CD14-positive monocyte (primary cell): Measurements from ENCODE around the gene LGALS3. TPM values are rescaled to one million over a fixed set of nuclear protein-coding genes. Genes with fewer than 3 reads are reported as not detected.

ENCODE experiments used
- DNase-seq, 3 donors: peaks; one replicate each; pipeline ENCODE4 v3.0.0-alpha.2; 2011 to 2022
- H2AFZ ChIP-seq: 2 replicates; pipeline ENCODE4 v1.6.0; 2012; ENCODE audit warnings: mild to moderate bottlenecking, low read depth, low read length, inconsistent platforms; ENCODE audit not compliant: insufficient read depth, poor library complexity, severe bottlenecking
- H3K27ac ChIP-seq, 2 donors: 1 replicate in 1 of 2; 2 replicates in 1 of 2; pipeline ENCODE4 v1.5.1; 2012 to 2013; ENCODE audit warnings: low read length in 2 of 2, control low read depth in 1 of 2, inconsistent platforms in 1 of 2, low read depth in 1 of 2, mild to moderate bottlenecking in 1 of 2
- H3K27me3 ChIP-seq, 2 donors: one replicate each; pipeline versions ENCODE4 v1.6.0 to v1.6.1; 2011 to 2013; ENCODE audit warnings: low read length in 2 of 2; ENCODE audit not compliant: control insufficient read depth in 2 of 2, insufficient read depth in 2 of 2
- H3K36me3 ChIP-seq, 2 donors: replicated peaks in 1 of 2; 1 replicate in 1 of 2; 2 replicates in 1 of 2; pipeline versions ENCODE4 v1.5.1 to v1.6.1; 2012 to 2013; ENCODE audit warnings: low read length in 2 of 2, control low read depth in 1 of 2, inconsistent platforms in 1 of 2, mild to moderate bottlenecking in 1 of 2; ENCODE audit not compliant: insufficient read depth in 2 of 2, control insufficient read depth in 1 of 2
- H3K4me1 ChIP-seq, 2 donors: 1 replicate in 1 of 2; 2 replicates in 1 of 2; pipeline versions ENCODE4 v1.5.1 to v1.6.1; 2012 to 2013; ENCODE audit warnings: low read length in 2 of 2, control low read depth in 1 of 2, inconsistent platforms in 1 of 2, mild to moderate bottlenecking in 1 of 2, moderate library complexity in 1 of 2; ENCODE audit not compliant: insufficient read depth in 2 of 2, control insufficient read depth in 1 of 2
- H3K4me2 ChIP-seq: replicated peaks from 2 replicates; pipeline ENCODE3; 2012; ENCODE audit warnings: low read length, moderate library complexity, mild to moderate bottlenecking; ENCODE audit not compliant: poor library complexity, severe bottlenecking; ENCODE audit errors: extremely low read depth
- H3K4me3 ChIP-seq, 3 experiments: fragments of 200-600 bp in 1 of 3; sonication (generic) in 1 of 3; replicated peaks in 1 of 3; 1 replicate in 2 of 3; 2 replicates in 1 of 3; pipeline ENCODE4 v1.5.1; 2011 to 2013; ENCODE audit warnings: low read length in 3 of 3, mild to moderate bottlenecking in 3 of 3, control low read depth in 2 of 3, low read depth in 2 of 3, inconsistent platforms in 1 of 3, moderate library complexity in 1 of 3
- H3K79me2 ChIP-seq: 2 replicates; pipeline ENCODE4 v1.6.0; 2012; ENCODE audit warnings: mild to moderate bottlenecking, control low read depth, inconsistent platforms, low read length, moderate library complexity; ENCODE audit not compliant: insufficient read depth
- H3K9ac ChIP-seq: 2 replicates; pipeline ENCODE4 v1.6.0; 2017; ENCODE audit warnings: low read length, mild to moderate bottlenecking; ENCODE audit not compliant: insufficient read depth, poor library complexity, severe bottlenecking
- H3K9me3 ChIP-seq, 2 donors: replicated peaks in 1 of 2; 1 replicate in 1 of 2; 2 replicates in 1 of 2; pipeline versions ENCODE4 v1.5.1 to v1.6.1; 2012 to 2013; ENCODE audit warnings: low read length in 2 of 2, control low read depth in 1 of 2; ENCODE audit not compliant: control insufficient read depth in 1 of 2, insufficient read depth in 1 of 2
- H4K20me1 ChIP-seq: 2 replicates; pipeline ENCODE4 v1.6.0; 2012; ENCODE audit warnings: mild to moderate bottlenecking, low read length, control low read depth, moderate library complexity; ENCODE audit not compliant: insufficient read depth
- H3K27ac Mint-ChIP-seq, 7 donors: one replicate each; pipeline ENCODE4 v1.8.0; 2020; ENCODE audit warnings: mild to moderate bottlenecking in 7 of 7, mixed read lengths in 7 of 7, moderate library complexity in 6 of 7, inconsistent platforms in 2 of 7
- H3K27me3 Mint-ChIP-seq, 3 donors: one replicate each; pipeline ENCODE4 v1.8.0; 2021 to 2022; ENCODE audit warnings: low read depth in 3 of 3, mild to moderate bottlenecking in 3 of 3, mixed read lengths in 3 of 3, moderate library complexity in 3 of 3, inconsistent platforms in 1 of 3
- H3K36me3 Mint-ChIP-seq, 2 donors: one replicate each; pipeline ENCODE4 v1.8.0; 2020; ENCODE audit warnings: mixed read lengths in 2 of 2, inconsistent platforms in 1 of 2, mild to moderate bottlenecking in 1 of 2
- H3K4me1 Mint-ChIP-seq: one replicate; pipeline ENCODE4 v1.8.0; 2020; ENCODE audit warnings: mild to moderate bottlenecking, mixed read lengths
- H3K4me3 Mint-ChIP-seq, 2 donors: one replicate each; pipeline ENCODE4 v1.8.0; 2020; ENCODE audit warnings: mild to moderate bottlenecking in 2 of 2, mixed read lengths in 2 of 2, moderate library complexity in 1 of 2
- H3K9me3 Mint-ChIP-seq, 7 donors: one replicate each; pipeline ENCODE4 v1.8.0; 2020 to 2022; ENCODE audit warnings: mixed read lengths in 7 of 7, mild to moderate bottlenecking in 6 of 7, moderate library complexity in 6 of 7, inconsistent platforms in 2 of 7
- CTCF ChIP-seq: fragments of 200-600 bp; IDR thresholded peaks from one replicate; pipeline ENCODE4 v1.8.0; 2022; ENCODE audit warnings: antibody characterized with exemption, mild to moderate bottlenecking
- WGBS: methylation state at CpG from one replicate; pipeline ENCODE4 v1.1.5; 2013; ENCODE audit warnings: missing lambda C conversion rate; ENCODE audit not compliant: insufficient coverage; 5-methylcytosine and 5-hydroxymethylcytosine counted together
- intact Hi-C, 2 donors: fragments of 100-400 bp; cut with micrococcal nuclease; formaldehyde crosslinking; loops; one replicate each; pipeline versions ENCODE4 v1.15.0 to v1.15.1; 2023
- polyA plus RNA-seq, 3 donors: library from polyadenylated mRNA; depleted of rRNA in 1 of 3; unstranded in 2 of 3; stranded (reverse) in 1 of 3; fragments of 300-500 nt in 2 of 3; fragments of >200 nt in 1 of 3; fragmentation: Illumina TruSeq in 2 of 3; gene quantifications; 1 replicate in 2 of 3; 2 replicates in 1 of 3; pipeline ENCODE4 v1.2.3, GENCODE V29; 2012 to 2021

The LGALS3 gene
- polyA plus RNA-seq, 3 donors, result 266 to 878 (median 788) TPM

DNA sequence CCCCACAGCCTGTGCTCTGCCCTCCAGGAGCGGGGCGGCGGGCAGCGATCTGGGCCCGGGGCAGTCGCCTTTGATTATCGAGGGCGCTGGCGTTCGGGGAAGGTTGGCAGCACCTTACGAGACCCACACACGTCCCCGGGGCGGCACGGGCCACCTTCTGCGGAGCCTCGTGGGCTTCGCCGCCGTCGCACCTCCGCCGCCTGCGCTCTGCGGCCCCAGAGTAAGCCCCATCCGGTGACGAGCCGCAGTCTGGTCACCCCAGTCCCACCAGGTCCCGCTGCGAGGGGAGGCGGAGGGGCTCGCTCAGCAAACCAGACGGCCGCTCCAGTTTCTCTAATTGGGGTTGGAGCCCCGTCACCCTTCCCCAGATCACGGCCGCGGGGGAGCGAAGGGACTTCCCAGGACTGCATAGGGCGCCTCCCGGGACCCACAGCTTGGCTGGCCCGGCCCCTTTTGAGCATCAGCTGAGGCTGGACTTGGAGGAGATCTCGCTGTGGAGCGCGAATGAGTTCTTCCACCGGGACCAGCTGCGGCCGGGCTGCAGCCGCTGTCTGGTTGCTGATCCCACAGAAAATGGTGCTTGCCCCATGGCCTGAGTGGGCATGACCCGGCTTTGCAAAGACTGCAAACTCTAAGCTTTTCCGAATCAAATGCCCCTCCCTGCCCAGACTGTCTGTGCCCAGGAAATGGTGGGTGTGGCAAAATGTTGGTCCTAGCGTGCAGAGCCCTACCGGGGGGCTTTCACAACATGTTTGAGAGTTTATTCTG, 560 bp downstream of the LGALS3 start:
- H3K27me3 ChIP-seq, result no peaks in the 10 kb centered on the region
- peaks cover 0 to 2% (median 0%) of the 10 kb centered on the region in 3 donors for H3K27me3 Mint-ChIP-seq
- H3K4me1 Mint-ChIP-seq, result peaks cover 82% of the 10 kb centered on the region
- H3K9ac ChIP-seq, result peak overlapping the region; percentile 99
- H3K4me3 ChIP-seq, result peak overlapping the region; percentile 64 to 88 (median 69)
- no peaks in the 10 kb centered on the region for H3K9me3 ChIP-seq
- H3K4me2 ChIP-seq, result peak overlapping the region; percentile 82
- peak; percentile 72 to 86 (median 76) for DNase-seq
- H3K79me2 ChIP-seq, result peaks cover 58% of the 10 kb centered on the region
- peak overlapping the region; percentile 85 to 96 (median 93) for H3K27ac Mint-ChIP-seq
- H3K27ac ChIP-seq, result peak overlapping the region; percentile 59 to 93
- H3K36me3 Mint-ChIP-seq, result peaks cover 32 to 37% of the 10 kb centered on the region in 2 donors
- H3K4me1 ChIP-seq, result peaks cover 67 to 81% of the 10 kb centered on the region in 2 donors
- WGBS, result 1% methylated on average over 52 of the region's 53 CpGs
- peak overlapping the region; percentile 91 to 92 for H3K4me3 Mint-ChIP-seq
- peaks cover 51% of the 10 kb centered on the region for H4K20me1 ChIP-seq
- H3K36me3 ChIP-seq, result peaks cover 11 to 24% of the 10 kb centered on the region in 2 donors
- H2AFZ ChIP-seq, result peak overlapping the region; percentile 65
- intact Hi-C loops, result loop anchor here (5.0 kb wide), 1 partner anchor 37 kb away; no protein-coding TSS in a partner anchor
- TF ChIP-seq CTCF, result no peak
- H3K9me3 Mint-ChIP-seq, result no peaks in the 10 kb centered on the region

DNA sequence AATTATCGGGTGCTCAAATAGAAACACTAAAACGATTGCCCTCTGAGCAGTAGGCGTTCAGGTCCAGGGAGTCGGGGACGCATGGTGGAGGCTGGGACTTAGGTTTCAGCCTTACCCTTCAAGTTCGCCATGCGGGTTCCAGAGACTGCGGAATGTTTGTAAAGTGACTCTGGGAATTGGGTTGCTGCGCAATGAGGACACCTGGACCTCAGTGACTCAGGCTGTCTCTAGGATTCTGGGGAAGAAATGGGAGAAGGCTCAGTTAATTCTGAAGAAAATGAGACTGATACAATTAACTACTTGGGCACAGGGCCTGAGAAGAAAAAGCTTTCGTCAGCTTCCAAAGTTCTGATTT, 1.1 kb downstream of the LGALS3 start:
- H2AFZ ChIP-seq, result no peak overlapping the region
- 60% methylated on average over 9 of the region's 10 CpGs for WGBS
- H3K4me2 ChIP-seq, result peak overlapping the region; percentile 82
- peak overlapping the region; percentile 64 to 88 (median 69) for H3K4me3 ChIP-seq
- Mint-ChIP-seq H3K9me3 (no peaks in the 10 kb centered on the region), H3K27ac (peak overlapping the region; percentile 85 to 96 (median 93)), H3K4me1 (peaks cover 76% of the 10 kb centered on the region), H3K4me3 (peak overlapping the region; percentile 91 to 92), H3K36me3 (peaks cover 32 to 41% of the 10 kb centered on the region in 2 donors), H3K27me3 (peaks cover 0 to 2% (median 2%) of the 10 kb centered on the region in 3 donors)
- peak overlapping the region; percentile 99 for H3K9ac ChIP-seq
- intact Hi-C loops, result loop anchor here in 1 of 2 donors (5.0 kb wide), 1 partner anchor 38 kb away; no protein-coding TSS in a partner anchor
- no peak for TF ChIP-seq CTCF
- H3K9me3 ChIP-seq, result no peaks in the 10 kb centered on the region
- peaks cover 56% of the 10 kb centered on the region for H4K20me1 ChIP-seq
- peaks cover 64% of the 10 kb centered on the region for H3K79me2 ChIP-seq
- peaks cover 12 to 29% of the 10 kb centered on the region in 2 donors for H3K36me3 ChIP-seq
- peak overlapping the region; percentile 59 to 93 for H3K27ac ChIP-seq
- H3K4me1 ChIP-seq, result peaks cover 61 to 76% of the 10 kb centered on the region in 2 donors
- DNase-seq, result no peak
- no peaks in the 10 kb centered on the region for H3K27me3 ChIP-seq
